Jurkat, Clone E6-1 (cell line): ENCODE data around the gene PLXND1.

ENCODE experiments used
- DNase-seq: peaks from one replicate; pipeline ENCODE4 v3.0.0-alpha.2; 2011; ENCODE audit warnings: low read depth, low spot score
- H3K4me3 ChIP-seq: 2 replicates; pipeline ENCODE4 v1.5.1; 2011; ENCODE audit warnings: mild to moderate bottlenecking, low read length, control low read depth, moderate library complexity

Gene PLXND1

DNA sequence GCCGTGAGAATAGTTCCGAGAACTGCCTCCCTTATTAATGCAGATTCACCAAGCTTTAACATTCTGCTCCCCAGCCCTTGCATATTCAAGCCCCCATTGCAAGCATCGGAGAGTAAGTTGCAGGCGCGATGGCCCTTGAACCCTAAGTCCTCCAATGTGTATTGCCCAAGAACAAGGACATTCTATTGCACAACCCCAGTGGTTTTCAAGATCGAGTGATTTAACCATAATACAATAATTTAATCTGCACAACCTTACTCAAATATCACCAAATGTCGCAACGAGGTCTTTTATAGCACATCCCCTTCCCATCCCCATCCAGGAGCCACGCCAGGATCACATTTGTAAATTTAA lies 21.7 kb upstream of the PLXND1 start:
- no peak for DNase-seq
- no peak overlapping the region for H3K4me3 ChIP-seq

DNA sequence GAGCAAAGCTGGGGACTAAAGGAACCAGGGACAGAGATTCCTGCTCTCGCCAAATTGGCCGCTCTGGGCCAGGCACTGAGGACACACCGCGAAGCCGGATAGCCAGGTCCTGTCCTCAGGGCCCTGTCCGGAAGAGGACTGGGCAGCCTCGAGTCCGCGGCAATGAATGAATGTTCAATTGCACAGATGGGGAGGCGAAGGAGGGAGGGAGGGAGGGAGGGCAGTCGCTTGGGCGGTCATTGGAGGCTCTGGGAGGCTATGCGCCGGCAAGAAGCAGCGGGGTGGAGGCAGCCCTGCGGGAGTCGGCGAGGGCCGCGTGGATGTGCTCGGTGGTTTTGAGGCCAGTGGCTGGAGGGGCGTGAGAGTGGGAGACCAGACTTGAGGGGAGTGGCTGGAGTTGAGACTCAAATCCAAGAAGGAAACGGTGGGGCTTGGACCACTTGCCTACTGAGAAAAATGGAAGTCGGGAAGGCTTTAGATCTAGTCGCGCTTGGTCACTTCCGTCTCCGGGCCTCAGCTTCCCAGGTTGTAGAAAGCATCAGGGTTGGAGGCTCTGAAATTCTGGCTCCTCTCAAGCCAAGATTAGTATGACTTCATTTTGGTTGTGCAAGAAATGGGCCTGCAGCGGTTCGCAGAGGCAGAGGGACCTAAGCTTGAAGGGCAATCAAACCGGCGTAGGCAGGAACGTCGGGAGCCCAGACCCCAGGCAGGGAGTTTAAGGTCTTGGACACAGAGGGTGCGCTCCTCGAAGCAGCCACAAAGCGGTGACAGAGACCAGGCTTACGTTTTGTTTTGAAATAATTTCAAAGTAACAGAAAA lies 21.1 kb upstream of the PLXND1 start:
- no peak overlapping the region for H3K4me3 ChIP-seq

DNA sequence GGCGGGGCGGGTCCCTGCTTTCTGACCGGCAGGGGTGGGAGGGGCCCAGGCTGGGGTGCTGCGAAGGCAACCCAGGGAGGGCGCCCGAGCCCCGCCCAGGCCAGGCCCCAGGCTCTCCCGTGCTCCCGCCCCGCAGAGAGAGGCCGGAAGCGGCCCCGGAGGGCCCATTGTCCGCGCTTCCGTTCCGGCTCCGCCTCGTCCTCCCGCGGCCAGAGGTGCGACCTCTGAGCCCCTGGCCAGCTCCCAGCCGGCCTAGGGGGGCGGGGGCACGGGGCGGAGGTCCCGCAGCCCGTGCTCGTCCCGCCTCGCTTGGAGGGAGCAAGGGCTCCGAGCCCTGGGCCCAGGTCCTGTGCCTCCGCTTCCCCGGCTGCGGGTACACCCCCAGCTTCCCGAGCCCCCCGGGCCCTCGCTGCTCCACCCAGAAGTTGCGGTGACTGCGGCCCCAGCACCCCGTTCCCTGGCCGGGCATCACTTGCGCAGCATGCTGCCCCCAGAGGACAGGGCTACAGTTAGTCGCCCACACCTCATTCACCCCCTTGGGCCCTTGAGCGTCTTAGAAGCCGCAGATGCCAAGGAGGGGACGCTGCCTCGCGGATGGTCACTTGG lies 20.4 kb upstream of the PLXND1 start:
- peak overlapping the region; percentile 32 for H3K4me3 ChIP-seq
- no peak for DNase-seq

More for the DNA sequence above, 21.1 kb upstream of the PLXND1 start:
- DNase-seq, result peak; percentile 31

DNA sequence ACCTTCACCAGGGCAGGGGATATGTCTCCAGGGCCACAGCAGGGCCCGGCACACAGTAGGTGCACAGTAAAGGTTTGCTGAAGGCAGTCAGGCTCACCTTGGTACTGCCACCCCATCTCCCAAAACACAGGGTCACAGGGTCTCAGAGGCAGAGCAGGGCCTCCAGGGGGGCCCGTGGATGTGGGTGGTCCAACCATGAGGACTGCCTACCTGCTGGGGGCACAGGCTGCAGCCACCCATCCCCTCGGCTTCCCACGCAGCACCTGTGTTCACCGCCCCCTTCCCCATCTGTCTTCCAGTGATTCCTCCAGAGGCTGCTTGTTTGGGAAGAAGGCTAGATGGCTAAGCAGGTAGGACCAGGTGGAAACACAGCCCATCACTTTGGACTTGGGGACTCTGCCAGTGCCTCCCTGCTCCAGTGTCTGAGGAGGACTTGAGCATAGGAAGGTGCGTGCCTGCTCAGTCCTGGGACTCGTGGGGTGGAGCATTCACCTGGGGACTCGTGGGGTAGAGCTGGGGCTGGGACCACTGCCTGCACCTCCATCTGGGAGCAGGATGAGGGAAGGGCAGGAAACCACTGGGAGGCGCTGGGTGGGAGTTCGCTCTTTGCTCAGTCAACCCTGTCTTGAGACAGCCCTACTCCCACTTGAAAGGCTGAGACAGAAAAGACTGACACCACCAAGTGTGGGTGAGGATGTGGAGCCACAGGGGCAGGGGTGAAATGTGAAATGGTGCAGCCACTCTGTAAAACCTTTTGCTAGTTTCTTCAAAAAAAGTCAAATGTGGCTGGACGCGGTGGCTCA lies 18.8 kb upstream of the PLXND1 start:
- DNase-seq, result peak; percentile 14
- no peak overlapping the region for H3K4me3 ChIP-seq

DNA sequence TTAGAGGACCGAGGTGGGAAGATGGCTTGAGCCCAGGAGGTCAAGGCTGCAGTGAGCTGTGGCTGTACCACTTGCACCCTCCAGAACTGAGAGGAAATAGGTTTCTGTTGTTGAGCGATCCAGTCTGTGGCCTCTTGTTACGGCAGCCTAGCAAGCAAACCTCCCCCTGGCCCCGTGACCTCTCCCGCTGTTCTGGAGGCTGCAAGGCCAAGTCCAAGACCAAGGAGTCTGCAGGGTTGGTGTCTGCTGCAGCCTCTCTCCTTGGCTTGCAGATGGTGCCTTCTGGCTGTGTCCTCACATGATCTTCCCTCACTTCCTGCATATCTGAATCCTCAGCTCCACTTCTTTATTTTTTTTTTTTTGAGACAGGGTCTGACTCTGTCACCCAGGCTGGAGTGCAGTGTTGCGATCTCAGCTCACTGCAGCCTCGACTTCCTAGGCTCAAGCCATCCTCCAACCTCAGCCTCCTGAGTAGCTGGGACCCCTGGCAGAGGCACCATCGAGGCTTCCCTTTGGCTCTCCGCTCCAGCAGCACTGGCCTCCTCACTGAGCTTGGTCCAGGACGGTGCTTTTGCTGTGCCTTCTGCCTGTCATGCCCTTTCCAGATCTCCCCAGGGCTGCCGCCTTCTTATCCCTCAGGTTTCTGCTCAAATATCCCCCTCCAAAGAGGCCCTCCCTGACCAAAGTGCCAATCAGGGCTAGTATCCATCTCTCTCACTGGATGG lies 18.0 kb upstream of the PLXND1 start:
- no peak for DNase-seq
- H3K4me3 ChIP-seq, result no peak overlapping the region

DNA sequence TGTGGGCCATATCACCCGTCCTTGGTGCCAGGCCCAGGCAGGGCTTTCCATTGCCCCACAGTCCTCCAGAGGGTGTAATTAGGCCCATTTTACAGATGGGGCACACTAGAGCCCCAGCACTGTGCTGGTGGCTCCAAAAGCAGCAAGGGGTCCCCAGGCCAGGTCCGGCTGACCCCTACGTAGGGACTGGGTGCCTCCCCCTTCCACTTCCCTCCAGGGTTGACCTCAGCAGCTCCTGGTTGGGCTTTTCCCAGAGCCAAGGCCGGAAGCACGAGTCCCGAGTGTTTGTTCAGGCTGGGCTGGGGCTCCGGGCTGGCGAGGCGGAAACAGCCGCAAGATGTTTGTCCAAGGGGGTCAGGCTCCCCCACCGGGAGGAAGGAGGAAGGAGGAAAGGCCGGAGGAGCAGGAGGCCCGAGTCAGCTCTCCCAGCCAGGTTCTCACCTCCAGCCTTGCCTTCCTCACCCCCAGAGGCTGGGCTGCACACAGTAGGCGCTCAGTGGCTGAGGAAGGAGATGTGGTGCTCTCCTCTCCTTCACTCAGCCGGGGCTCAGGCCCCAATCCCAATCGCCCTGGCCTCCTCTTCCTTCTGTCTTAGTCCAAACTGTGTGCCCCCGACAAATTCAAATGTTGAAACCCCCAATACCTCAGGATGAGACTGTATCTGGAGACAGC lies 17.1 kb upstream of the PLXND1 start:
- DNase-seq, result no peak
- no peak overlapping the region for H3K4me3 ChIP-seq

DNA sequence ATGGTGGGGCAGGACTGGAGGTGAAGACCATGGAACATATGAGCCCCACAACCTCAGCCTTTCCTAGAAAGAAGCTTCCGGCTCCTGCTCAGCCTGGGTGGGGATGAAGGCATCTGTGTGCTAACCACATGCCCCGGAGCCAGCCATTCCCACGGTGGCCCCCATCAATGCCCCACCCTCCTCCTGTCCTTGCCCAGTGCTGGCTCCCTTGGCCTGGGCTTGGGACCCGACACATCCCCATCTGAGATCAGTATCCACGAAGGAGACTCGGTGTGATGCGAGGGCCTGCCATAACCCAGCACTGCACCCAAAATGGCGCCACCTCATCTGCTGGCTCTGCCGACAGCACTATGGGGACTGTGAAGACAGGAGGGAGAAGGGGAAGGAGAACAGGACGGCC lies 16.5 kb upstream of the PLXND1 start:
- no peak for DNase-seq
- no peak overlapping the region for H3K4me3 ChIP-seq

DNA sequence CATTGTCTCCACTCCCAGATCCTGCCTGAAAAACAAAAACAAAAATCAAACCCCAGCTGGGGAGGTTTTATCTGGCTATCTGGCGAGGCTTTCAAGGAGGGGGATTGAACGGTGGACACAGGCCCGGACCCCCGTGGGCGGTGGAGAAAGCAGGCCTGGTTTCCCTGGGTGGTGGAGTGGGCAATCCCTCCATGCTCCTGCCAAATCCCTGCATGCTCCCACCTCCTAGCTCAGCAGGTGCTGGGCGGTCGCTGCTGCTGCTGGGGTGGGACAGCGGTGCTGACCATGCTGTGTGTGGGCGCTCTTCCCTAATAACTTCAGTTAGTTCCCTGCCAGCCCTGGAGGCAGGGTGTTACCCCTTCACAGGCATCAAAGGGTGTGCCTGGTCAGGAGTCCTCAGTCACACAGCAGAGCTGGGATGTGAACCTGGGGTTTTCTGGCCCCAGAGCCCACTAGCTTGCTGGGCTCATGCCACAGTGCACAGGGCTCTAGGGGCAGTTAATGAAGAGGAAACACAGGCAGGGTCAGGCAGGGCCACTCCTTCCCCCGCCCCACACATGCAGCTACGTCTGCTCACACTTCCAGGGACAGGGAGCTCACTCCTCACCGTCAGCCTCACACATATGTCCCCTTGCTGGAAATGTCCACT lies 15.9 kb upstream of the PLXND1 start:
- DNase-seq, result no peak
- no peak overlapping the region for H3K4me3 ChIP-seq

DNA sequence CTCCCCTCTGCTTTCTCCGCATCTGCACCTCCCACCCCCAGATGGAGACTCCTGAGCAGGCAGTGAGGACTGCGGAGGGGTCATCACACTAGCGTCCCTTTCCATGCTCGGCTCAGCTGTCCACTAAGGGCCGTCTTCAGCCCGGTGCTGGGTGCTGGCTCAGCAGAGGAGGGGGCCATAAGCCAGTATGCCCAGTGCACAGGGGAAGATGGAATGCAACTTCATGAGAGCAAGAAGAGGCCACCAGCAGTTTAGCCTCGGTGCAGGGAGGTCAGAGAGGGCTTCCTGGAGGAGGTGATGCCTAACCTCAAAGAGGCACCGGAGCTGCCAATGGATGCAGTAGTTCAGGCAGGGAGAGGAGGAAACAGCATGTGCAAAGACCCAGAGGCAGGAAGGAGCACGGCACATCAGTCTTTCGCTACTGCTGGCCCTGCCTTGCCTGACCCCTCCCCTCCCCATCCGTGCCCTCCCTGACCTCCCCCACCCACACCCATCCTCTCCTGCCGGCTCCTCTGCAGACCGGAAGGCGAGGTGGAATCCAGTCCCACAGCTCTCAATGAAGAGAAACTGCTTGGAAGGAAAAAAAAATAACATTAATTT lies 15.2 kb upstream of the PLXND1 start:
- no peak for DNase-seq
- H3K4me3 ChIP-seq, result no peak overlapping the region

DNA sequence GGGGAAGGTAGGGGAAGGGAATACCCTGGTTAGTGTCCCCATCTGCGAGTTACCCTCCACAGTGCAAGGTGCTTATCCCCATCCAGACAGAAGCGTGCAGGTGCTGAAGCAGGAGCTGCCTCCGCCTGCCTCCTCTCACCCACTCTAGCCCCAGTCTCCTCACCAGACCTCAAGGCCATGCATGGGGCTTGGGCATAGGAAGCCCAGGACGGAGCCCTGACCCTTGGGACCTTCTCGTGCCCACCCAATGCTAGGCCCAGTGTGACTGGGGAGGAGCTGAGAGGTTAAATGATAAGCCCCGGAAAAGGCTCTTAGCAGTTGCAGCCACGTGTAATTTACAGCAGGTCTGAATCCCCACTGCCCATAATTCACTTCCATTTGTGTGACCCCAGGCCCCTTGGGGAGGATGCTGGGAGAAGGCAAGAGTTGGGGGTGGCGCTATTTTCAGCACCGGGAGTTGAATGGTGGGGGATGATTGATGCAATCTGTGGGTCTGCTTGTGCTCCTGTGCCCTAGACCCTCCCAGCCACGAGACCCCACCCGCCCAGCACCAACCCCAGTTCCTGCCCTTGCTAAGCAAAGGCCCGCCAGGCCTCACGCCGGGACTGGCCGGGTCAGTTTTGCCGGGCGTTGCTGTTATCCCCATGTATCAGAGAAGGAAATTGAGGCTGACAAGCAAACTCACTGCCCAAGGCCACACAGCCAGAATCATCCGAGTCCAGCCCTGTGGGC lies 14.5 kb upstream of the PLXND1 start:
- no peak overlapping the region for H3K4me3 ChIP-seq
- no peak for DNase-seq

DNA sequence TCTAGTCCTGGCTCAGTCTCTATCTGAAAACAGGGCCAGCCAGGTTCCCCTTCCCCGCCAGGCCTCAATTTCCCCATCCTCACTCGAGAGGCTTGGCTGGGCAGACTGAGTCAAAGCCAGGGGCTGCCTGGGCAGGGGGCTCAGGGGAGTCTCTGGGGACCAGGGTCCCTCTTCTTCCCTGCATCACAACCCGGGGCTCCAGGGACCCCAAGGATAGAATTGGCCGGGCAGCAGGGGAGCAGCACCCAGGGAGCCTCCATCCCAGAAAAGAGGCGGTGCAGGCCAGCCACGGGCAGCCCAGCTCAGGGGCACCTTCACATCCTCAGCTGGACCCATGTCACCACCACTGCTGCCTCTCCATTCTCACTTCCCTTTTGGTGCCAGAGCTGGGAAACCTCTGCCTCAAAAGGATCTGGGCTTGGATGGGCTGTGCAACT lies 13.3 kb upstream of the PLXND1 start:
- DNase-seq, result no peak
- no peak overlapping the region for H3K4me3 ChIP-seq

DNA sequence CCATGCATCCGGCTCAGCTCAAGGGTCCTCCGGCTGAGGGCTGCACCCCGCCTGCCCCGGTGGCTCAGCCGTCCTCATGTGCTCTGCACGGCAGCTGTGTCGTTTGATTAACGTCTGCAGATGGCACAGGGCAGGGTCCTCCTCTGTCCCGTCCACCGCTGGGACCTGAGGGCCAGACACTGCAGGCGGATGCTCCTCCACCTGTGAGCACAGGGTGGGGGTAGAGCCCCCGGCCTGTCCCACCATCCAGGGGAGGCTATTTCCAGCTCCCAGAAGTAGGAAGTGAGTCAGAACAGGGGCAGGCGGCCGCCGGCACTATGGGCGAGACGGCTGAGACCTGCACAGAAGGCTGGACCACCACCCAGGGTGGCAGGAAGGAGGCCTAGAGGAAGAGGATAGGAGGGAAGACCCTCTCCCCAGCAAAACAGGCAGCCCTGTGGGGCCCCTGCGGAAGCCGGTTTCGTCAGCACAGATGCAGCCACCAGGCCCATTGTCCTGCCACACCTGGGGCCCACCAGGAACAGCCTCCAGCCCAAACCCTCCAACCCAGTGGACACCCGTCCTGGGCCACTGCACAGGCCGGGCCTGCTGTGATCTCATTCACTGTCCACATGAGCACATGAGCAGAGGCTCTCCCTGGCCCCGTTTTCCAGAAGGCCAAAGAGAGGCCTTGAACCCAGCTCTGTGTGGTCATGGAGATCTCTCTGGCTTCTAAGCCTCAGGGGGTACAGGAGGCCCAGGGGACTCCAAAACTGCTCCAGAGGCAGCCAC lies 12.6 kb upstream of the PLXND1 start:
- H3K4me3 ChIP-seq, result no peak overlapping the region
- no peak for DNase-seq

DNA sequence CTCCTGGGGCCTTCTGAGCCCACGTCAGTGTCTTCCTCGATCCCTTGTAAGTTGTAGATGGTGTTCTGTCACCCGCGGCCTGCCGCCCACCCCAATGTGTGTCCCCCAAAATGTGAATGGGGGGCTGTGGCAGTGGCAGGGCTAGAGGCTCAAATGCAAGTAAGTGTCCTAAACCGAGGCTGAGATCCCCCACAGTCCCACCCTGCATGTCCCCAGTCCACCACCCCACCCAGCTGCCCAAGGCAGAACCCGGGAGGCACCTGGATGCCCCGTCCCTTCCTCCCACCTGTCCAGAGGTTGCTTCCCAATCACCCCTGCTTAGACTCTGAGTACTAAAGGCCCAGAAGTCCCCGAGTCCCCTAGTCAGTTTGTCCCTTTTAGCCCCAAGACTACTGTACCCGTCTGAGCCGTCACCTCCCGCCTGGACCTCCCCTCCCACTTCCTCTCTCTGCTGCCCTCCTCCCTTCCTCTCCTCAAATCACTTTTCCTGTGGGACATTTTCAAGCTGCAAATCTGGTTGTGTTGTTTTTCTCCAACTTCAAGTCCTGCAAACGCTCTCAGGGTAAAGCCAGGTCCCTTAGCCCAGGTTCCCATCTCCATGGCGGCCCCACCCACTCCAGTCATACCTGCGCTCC lies 11.8 kb upstream of the PLXND1 start:
- H3K4me3 ChIP-seq, result no peak overlapping the region
- no peak for DNase-seq

DNA sequence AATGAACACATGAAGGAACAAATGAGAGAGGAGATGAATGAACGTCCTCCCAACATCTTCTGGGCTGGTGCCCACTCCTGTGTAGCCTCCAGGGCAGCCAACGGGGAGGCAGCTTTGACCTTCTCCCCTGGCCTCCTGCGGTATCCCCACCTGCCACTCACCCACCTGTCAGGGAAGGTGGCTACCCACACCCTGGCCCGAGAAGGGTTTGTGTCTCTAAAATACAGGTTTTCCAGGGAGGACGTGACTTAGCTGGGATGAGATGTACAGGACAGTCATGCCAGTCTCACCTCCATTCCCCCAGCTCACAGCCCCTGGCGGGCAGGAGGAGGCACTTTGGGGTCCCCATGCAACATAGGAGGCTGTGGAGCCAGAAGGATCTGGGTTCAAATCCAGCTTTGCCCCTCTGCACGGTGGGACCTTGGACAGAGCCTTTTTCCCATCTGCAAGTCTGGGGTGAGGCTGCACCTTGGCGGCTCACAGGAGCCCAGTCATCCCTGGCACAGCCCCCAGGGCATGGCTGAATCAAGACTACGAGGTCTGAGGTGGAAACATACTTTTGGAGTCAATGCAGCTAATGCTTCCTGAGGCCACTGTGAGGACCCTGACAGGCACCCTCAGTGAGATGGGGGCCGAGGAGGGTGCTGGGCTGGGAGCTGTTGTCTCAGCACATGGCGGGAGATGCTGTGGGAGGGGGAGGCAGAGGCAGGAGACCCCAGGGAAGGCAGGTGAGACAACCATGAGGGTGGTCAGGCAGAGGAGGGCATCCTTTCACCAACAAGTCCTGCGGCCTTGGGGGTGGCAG lies 11.1 kb upstream of the PLXND1 start:
- no peak for DNase-seq
- no peak overlapping the region for H3K4me3 ChIP-seq

DNA sequence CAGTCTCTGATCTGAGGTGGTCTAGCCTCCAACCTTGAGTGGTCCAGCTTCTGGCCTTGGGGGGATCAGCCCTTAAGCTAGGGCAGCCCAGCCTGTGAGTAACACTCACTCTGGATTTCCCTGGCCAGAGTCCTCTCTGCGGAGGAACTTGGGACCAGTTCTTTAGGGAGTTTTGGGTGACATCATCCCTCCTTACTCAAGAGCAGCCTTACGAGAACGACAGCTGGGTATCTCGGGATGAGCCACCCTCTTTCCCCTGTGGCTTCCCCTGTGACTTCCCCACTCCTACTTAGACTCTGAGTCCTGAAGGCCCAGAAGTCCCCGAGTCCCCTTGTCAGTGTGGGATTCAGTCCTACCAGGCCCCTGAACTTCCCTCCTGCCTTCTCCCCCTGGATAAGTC lies 10.2 kb upstream of the PLXND1 start:
- DNase-seq, result no peak
- H3K4me3 ChIP-seq, result no peak overlapping the region

DNA sequence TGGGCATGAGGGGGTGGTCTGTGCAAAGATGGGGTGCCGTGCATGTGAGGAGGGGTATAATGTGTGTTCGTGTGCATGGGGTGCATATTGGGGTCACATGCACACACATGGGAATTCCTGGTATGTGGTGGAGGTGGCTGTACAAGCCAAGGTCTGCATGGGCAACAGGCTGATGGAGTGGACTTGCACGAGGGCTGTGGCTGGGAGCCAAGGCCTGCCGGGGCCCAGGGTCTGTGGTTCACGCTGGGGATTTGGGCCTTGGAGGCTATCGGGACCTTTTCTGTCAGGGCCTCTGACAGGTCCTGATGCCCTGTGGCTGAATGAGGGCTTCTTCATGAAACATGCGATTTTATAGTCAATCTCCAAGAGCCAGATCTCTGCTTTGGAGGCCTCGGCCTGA lies 9.8 kb upstream of the PLXND1 start:
- no peak for DNase-seq
- no peak overlapping the region for H3K4me3 ChIP-seq
